GM21447 (cell line): ENCODE measurements around the gene RAD51D.
A peak's percentile ranks its signal among the peaks of the same experiment; 100 is the strongest.
"Not testable (repeated sequence)": the region's sequence is repeated elsewhere in the genome, so short reads cannot be mapped to it uniquely, and the experiment has no call there.

Source experiments
- ATAC-seq: cut with Tn5 transposase; IDR thresholded peaks from one replicate; pipeline ENCODE4 v1.9.1; 2021; ENCODE audit not compliant: unreplicated experiment

Gene RAD51D

GRCh38 chr17:35119370-35120165 lies at the start of gene RAD51D:
Gene RAD51D, minus strand, starts transcription at chr17:35119860. Its CDS starts 247 bp downstream, at chr17:35119613.
- ATAC-seq = peak; percentile 50

GRCh38 chr17:35167666-35168065 lies 48.0 kb upstream of the RAD51D start:
- ATAC-seq = no peak

- ATAC-seq = no peak
These were observed 47.4 kb upstream of the RAD51D start for GRCh38 chr17:35167046-35167445.

- ATAC-seq = no peak
These were observed 46.9 kb upstream of the RAD51D start for GRCh38 chr17:35166526-35166925.

GRCh38 chr17:35164716-35165115 lies 45.1 kb upstream of the RAD51D start:
- ATAC-seq = no peak

- ATAC-seq = no peak
These were observed 44.2 kb upstream of the RAD51D start for GRCh38 chr17:35163886-35164285.

GRCh38 chr17:35162755-35163154 lies 43.1 kb upstream of the RAD51D start:
- ATAC-seq = no peak

- ATAC-seq = no peak
These were observed 41.7 kb upstream of the RAD51D start for GRCh38 chr17:35161281-35161761.

GRCh38 chr17:35160354-35161201 lies 40.9 kb upstream of the RAD51D start:
- ATAC-seq = no peak

- no peak for ATAC-seq
These were observed 40.3 kb upstream of the RAD51D start for GRCh38 chr17:35159940-35160339.

- ATAC-seq = no peak
These were observed 35.6 kb upstream of the RAD51D start for GRCh38 chr17:35155246-35155645.

GRCh38 chr17:35154196-35155165 lies 34.8 kb upstream of the RAD51D start:
- ATAC-seq = no peak

GRCh38 chr17:35152421-35153140 lies 32.9 kb upstream of the RAD51D start:
- ATAC-seq = no peak

- not testable (repeated sequence) for ATAC-seq
These were observed 31.4 kb upstream of the RAD51D start for GRCh38 chr17:35151080-35151479.

- ATAC-seq = no peak
These were observed 30.3 kb upstream of the RAD51D start for GRCh38 chr17:35149941-35150340.

- ATAC-seq = no peak
These were observed 28.5 kb upstream of the RAD51D start for GRCh38 chr17:35148144-35148543.

- no peak for ATAC-seq
These were observed 27.8 kb upstream of the RAD51D start, which contains the start of gene UNC45B for GRCh38 chr17:35147375-35147905. Gene UNC45B, plus strand, starts transcription at chr17:35147817. Its CDS starts 447 bp downstream, at chr17:35148264.

GRCh38 chr17:35146214-35146833 lies 26.7 kb upstream of the RAD51D start:
- no peak for ATAC-seq

GRCh38 chr17:35144840-35145239 lies 25.2 kb upstream of the RAD51D start:
- ATAC-seq = no peak
